Lower leg skin (tissue), 4 donors: Measurements from ENCODE around the gene C2CD4A. TPM values are rescaled to one million over a fixed set of nuclear protein-coding genes. Genes with fewer than 3 reads are reported as not detected.

ENCODE experiments used
- DNase-seq, 2 donors: peaks; one replicate each; pipeline ENCODE4 v3.0.0-alpha.2; 2019; ENCODE audit warnings: low spot score in 2 of 2
- H3K4me3 ChIP-seq: fragments of 200-600 bp; sonication (generic); 2 replicates; pipeline ENCODE4 v1.5.1; 2017; ENCODE audit warnings: mild to moderate bottlenecking, low read depth; ENCODE audit not compliant: poor library complexity, severe bottlenecking
- POLR2A ChIP-seq, 2 donors: fragments of 450-650 bp; IDR thresholded peaks; one replicate each; pipeline ENCODE4 v1.6.1; 2016 to 2017; ENCODE audit warnings: antibody characterized with exemption in 2 of 2, mild to moderate bottlenecking in 1 of 2, moderate library complexity in 1 of 2
- WGBS, 2 donors: methylation state at CpG; one replicate each; pipeline ENCODE4 v1.1.5; 2018; 5-methylcytosine and 5-hydroxymethylcytosine counted together
- intact Hi-C: fragments of 100-400 bp; cut with DNase I; formaldehyde crosslinking; loops from one replicate; pipeline ENCODE4 v1.15.0; 2023; ENCODE audit warnings: low total_unique reads
- total RNA-seq, 4 donors: library from RNA; depleted of rRNA; stranded (reverse); fragments of >200 nt; gene quantifications; one replicate each; pipeline ENCODE4 v1.1.0, GENCODE V29; 2016
- TF ChIP-seq, protein P1 (sequence below), 3 donors: fragments of 450-650 bp; IDR thresholded peaks; one replicate each; pipeline ENCODE4 v1.5.1; 2016; ENCODE audit warnings: antibody characterized with exemption in 3 of 3, mild to moderate bottlenecking in 3 of 3, moderate library complexity in 2 of 3

The C2CD4A gene
- total RNA-seq, 4 donors from 2014 or later = 0.10 TPM; not detected in 2

DNA sequence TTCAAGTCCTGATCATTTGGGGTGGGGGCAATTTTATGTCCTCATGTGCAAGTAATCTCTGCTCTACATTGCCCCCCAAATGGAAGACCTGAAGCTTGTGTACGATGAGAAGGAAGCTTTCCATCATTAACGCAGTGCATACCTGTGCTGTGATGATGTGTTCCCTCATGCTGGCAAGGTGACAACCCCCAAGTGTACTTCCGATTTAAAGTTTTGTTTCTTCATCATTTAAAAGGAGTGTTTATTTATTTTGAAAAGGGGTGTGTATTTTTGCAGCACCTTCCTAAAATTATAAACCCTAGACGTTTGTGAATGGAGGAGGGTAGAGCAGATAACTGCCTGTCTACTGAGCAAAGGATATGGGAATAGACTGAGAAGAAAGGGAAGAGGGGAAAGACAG, 45.3 kb downstream of the C2CD4A start:
- intact Hi-C loops = no loop called here
- WGBS, 2 donors = 50 to 51% methylated on average over 4 of the region's 4 CpGs
- H3K4me3 ChIP-seq = no peak overlapping the region
- TF ChIP-seq POLR2A (IDR thresholded peaks at IDR 0.05) = no peak
- TF ChIP-seq, protein P1, sequence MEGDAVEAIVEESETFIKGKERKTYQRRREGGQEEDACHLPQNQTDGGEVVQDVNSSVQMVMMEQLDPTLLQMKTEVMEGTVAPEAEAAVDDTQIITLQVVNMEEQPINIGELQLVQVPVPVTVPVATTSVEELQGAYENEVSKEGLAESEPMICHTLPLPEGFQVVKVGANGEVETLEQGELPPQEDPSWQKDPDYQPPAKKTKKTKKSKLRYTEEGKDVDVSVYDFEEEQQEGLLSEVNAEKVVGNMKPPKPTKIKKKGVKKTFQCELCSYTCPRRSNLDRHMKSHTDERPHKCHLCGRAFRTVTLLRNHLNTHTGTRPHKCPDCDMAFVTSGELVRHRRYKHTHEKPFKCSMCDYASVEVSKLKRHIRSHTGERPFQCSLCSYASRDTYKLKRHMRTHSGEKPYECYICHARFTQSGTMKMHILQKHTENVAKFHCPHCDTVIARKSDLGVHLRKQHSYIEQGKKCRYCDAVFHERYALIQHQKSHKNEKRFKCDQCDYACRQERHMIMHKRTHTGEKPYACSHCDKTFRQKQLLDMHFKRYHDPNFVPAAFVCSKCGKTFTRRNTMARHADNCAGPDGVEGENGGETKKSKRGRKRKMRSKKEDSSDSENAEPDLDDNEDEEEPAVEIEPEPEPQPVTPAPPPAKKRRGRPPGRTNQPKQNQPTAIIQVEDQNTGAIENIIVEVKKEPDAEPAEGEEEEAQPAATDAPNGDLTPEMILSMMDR (IDR thresholded peaks at IDR 0.05) = no peak
- no peak for DNase-seq

GRCh38 chr15:62112616-62113593, 46.1 kb downstream of the C2CD4A start:
- DNase-seq = peak in 1 of 2 donors; percentile 48
- H3K4me3 ChIP-seq = no peak overlapping the region
- TF ChIP-seq, protein P1 (IDR thresholded peaks at IDR 0.05) = no peak
- no peak for TF ChIP-seq POLR2A (IDR thresholded peaks at IDR 0.05)
- 54 to 55% methylated on average over 11 of the region's 11 CpGs for WGBS, 2 donors
- intact Hi-C loops = no loop called here

GRCh38 chr15:62115847-62116246, 49.1 kb downstream of the C2CD4A start:
- no peak for DNase-seq
- H3K4me3 ChIP-seq = no peak overlapping the region
- intact Hi-C loops = no loop called here
- WGBS, 2 donors = 32 to 43% methylated on average over 1 of the region's 1 CpG
- TF ChIP-seq POLR2A (IDR thresholded peaks at IDR 0.05) = no peak
- TF ChIP-seq, protein P1 (IDR thresholded peaks at IDR 0.05) = no peak

DNA sequence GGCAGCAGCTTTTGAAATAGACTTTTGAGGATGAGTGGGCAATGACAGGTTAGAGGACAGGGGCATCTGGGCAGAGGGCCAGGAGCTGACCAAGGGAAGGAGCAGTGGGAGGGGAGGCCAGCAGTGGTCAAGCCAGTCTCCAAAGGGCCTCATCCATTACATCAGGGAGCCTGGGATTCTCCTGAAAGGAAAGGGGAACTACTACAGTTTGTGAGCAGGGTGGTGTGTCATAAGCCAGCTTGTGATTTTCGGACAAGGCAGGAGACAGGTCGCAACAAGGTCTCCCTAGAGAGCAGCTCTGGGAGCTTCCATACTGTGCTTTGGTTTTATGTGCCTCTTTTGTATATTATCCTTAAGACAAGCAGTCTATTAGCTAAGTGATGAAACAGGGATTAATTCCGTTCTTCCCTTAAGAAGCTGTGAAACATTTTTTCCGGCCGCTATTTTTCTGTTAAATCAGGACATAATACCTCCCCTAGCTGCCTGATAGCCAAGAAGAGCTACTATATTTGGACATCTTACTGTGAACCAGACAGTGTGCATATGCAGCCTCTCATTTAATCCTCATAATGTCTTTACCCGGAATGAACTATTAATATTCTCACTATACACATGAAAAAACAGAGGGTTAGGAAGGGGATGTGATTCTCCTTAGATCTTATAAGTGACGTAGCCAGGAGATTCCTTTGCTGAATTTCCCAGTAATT, 51.9 kb downstream of the C2CD4A start:
- H3K4me3 ChIP-seq = no peak overlapping the region
- 58 to 70% methylated on average over 7 of the region's 7 CpGs for WGBS, 2 donors
- no peak for TF ChIP-seq POLR2A (IDR thresholded peaks at IDR 0.05)
- TF ChIP-seq, protein P1 (IDR thresholded peaks at IDR 0.05) = no peak
- intact Hi-C loops = no loop called here
- no peak for DNase-seq

GRCh38 chr15:62119227-62119864, 52.6 kb downstream of the C2CD4A start:
- no peak for TF ChIP-seq POLR2A (IDR thresholded peaks at IDR 0.05)
- TF ChIP-seq, protein P1 (IDR thresholded peaks at IDR 0.05) = no peak
- 22 to 25% methylated on average over 7 of the region's 7 CpGs for WGBS, 2 donors
- DNase-seq = peak in 1 of 2 donors; percentile 54
- H3K4me3 ChIP-seq = no peak overlapping the region
- intact Hi-C loops = no loop called here
